ENCODE measurements around the gene LOXHD1. TPM values are rescaled to one million over a fixed set of nuclear protein-coding genes. Genes with fewer than 3 reads are reported as not detected.

The LOXHD1 gene
- total RNA-seq, 1 donor from 2014 or later = 2.9 TPM

DNA sequence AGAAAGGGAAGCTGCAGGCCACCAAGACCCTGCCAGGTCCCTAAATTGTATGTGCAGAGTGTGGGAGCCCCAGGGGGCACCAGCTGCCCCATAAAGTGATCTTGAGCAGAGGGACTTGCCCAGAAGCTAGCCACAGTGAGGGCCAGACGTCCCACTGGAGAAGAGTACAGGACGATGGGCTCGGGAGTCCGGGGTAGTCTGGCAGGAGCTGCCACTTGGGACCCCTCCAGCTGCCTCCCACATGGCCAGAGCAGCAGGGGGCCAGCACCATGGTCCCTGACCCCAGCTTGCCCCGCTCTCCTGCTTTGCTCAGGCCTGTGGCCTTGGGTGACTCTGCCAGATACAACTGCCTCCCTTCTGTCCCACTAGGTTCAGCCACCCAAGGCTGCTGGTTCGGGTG is 11.7 kb upstream of the LOXHD1 start:
- TF ChIP-seq, protein P1, sequence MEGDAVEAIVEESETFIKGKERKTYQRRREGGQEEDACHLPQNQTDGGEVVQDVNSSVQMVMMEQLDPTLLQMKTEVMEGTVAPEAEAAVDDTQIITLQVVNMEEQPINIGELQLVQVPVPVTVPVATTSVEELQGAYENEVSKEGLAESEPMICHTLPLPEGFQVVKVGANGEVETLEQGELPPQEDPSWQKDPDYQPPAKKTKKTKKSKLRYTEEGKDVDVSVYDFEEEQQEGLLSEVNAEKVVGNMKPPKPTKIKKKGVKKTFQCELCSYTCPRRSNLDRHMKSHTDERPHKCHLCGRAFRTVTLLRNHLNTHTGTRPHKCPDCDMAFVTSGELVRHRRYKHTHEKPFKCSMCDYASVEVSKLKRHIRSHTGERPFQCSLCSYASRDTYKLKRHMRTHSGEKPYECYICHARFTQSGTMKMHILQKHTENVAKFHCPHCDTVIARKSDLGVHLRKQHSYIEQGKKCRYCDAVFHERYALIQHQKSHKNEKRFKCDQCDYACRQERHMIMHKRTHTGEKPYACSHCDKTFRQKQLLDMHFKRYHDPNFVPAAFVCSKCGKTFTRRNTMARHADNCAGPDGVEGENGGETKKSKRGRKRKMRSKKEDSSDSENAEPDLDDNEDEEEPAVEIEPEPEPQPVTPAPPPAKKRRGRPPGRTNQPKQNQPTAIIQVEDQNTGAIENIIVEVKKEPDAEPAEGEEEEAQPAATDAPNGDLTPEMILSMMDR (IDR thresholded peaks at IDR 0.05) = no peak
- H3K9me3 ChIP-seq = no peaks in the 10 kb centered on the region
- H3K27me3 ChIP-seq (ENCODE audit: low read depth) = no peaks in the 10 kb centered on the region
- ATAC-seq = no peak
- no peak overlapping the region for H3K4me3 ChIP-seq
- no peaks in the 10 kb centered on the region for H3K36me3 ChIP-seq
- H3K4me1 ChIP-seq = no peaks in the 10 kb centered on the region
- no peak overlapping the region for H3K27ac ChIP-seq
- intact Hi-C loops (cut with DNase I) = no loop called here
- no peak for DNase-seq

DNA sequence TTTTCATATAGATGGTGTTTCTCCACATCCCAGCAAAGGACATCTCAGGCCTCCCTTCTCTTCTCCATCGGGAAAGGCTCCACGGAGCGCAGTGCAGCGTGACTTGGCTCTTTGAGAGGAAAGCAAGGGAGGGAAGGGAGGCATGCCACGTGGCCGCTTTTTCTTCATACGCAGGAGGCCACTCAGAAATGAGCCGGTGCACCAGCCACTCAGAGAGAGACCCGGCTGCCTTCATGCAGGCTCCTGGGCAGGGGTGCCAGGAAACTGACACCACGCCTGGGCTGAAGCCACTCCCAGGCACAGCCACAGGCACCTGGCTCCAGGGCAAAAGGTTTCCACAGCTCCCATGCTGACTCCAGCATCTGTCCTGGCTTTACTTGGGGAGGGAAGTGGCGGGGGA is 11.1 kb upstream of the LOXHD1 start:
- no peaks in the 10 kb centered on the region for H3K4me1 ChIP-seq
- H3K27ac ChIP-seq = no peak overlapping the region
- TF ChIP-seq, protein P1 (IDR thresholded peaks at IDR 0.05) = no peak
- DNase-seq (no peak), ATAC-seq (no peak)
- no peaks in the 10 kb centered on the region for H3K9me3 ChIP-seq
- intact Hi-C loops (cut with DNase I) = no loop called here
- no peak overlapping the region for H3K4me3 ChIP-seq
- H3K36me3 ChIP-seq = no peaks in the 10 kb centered on the region
- no peaks in the 10 kb centered on the region for H3K27me3 ChIP-seq (ENCODE audit: low read depth)

DNA sequence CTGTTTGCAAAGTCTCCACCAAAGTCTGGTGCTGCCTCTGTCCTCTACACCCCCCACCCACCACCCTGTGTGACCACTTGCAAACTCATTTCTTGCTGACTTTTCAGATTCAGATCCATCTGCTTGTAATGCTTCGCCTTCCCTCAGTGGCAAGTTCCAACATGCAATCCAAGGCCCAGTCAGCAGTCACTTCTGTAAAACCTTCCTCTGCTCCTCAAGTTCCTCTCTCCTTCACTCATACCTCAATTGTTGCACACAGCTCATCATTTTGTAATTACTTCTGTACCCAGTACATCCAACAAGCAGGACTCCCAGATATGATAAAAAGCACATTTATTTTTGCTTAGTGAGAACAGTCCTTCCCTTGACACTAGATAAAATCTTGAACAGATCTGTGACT is 6.5 kb upstream of the LOXHD1 start:
- Histone ChIP-seq H3K27ac (no peak overlapping the region), H3K4me3 (no peak overlapping the region), H3K36me3 (no peaks in the 10 kb centered on the region), H3K27me3 (ENCODE audit: low read depth) (no peaks in the 10 kb centered on the region), H3K9me3 (no peaks in the 10 kb centered on the region), H3K4me1 (no peaks in the 10 kb centered on the region)
- TF ChIP-seq, protein P1 (IDR thresholded peaks at IDR 0.05) = no peak
- no peak for ATAC-seq
- no peak for DNase-seq
- intact Hi-C loops (cut with DNase I) = no loop called here

DNA sequence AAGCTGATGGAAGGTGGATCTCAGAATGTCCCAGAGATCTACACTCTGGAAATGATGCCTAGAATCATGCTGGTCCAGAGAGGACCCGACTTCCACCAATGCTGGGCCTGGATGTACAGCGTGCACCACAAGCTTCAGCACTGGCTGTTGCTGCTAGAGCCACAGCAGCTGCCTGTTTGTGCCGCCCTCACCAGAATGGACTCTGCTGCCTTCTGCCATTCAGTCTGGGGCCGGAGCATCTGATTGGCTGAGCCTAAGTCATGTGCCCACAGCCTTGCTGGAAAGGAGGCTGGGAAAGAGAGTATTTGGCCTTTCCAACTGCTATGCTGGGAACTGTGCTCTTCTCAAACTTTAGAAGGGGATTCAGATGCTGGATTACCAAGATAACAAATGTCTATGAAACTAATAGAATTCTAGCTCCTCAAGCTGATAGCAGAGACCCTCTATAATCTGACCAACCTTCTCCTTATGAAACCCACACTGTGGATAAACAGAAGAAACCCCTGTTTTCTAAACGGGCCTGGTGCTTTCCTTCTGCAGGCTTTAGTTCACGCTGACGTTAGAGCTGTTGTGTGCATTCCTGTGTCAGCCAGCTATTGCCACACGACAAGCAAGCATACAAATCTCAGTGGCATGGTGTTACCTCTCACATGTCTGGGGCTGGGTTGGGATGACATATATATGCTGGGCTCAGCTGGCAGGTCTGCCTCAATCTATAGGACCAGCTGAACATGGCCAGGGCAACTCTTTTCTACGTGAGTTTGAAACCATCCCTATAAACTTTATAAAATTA is 4.1 kb upstream of the LOXHD1 start:
- no peak for DNase-seq
- no peak for ATAC-seq
- Histone ChIP-seq H3K4me1 (no peaks in the 10 kb centered on the region), H3K36me3 (no peaks in the 10 kb centered on the region), H3K9me3 (no peaks in the 10 kb centered on the region), H3K4me3 (no peak overlapping the region), H3K27me3 (ENCODE audit: low read depth) (no peaks in the 10 kb centered on the region), H3K27ac (no peak overlapping the region)
- TF ChIP-seq, protein P1 (IDR thresholded peaks at IDR 0.05) = no peak
- intact Hi-C loops (cut with DNase I) = no loop called here

- no peak overlapping the region for H3K4me3 ChIP-seq
- intact Hi-C loops (cut with DNase I) = loop anchor here (10.0 kb wide), 1 partner anchor 375 kb away; no protein-coding TSS in a partner anchor
- ATAC-seq = no peak
- no peaks in the 10 kb centered on the region for H3K4me1 ChIP-seq
- no peaks in the 10 kb centered on the region for H3K27me3 ChIP-seq (ENCODE audit: low read depth)
- no peaks in the 10 kb centered on the region for H3K9me3 ChIP-seq
- H3K27ac ChIP-seq = no peak overlapping the region
- H3K36me3 ChIP-seq = no peaks in the 10 kb centered on the region
- DNase-seq = no peak
- TF ChIP-seq, protein P1 (IDR thresholded peaks at IDR 0.05) = no peak
These were observed 2.5 kb upstream of the LOXHD1 start for GRCh38 chr18:46659484-46659883.

All from lower lobe of right lung (tissue), 2 donors.